DND-41 (cell line): Measurements from ENCODE around the gene NDUFS8.

Experiments used
- ATAC-seq: fragments of 200-7000 bp; cut with Tn5 transposase; 3 replicates; pipeline ENCODE4 v1.9.1; 2021; ENCODE audit warnings: low read depth; ENCODE audit not compliant: insufficient read depth
- DNase-seq: peaks from one replicate; pipeline ENCODE4 v3.0.0-alpha.2; 2020
- H2AFZ ChIP-seq: 2 replicates; pipeline ENCODE4 v1.6.0; 2012; ENCODE audit warnings: low read depth, low read length
- H3K27ac ChIP-seq: 2 replicates; pipeline ENCODE4 v1.5.1; 2012; ENCODE audit warnings: low read length, inconsistent platforms
- H3K27me3 ChIP-seq: fragments of 200-600 bp; sonication (generic); 2 replicates; pipeline ENCODE4 v1.6.0; 2012; ENCODE audit warnings: low read length, mild to moderate bottlenecking, inconsistent platforms; ENCODE audit not compliant: insufficient read depth, poor library complexity
- H3K36me3 ChIP-seq: 2 replicates; pipeline ENCODE4 v1.5.1; 2012; ENCODE audit warnings: low read length, inconsistent platforms; ENCODE audit not compliant: insufficient read depth
- H3K4me1 ChIP-seq: 2 replicates; pipeline ENCODE4 v1.5.1; 2012; ENCODE audit warnings: mild to moderate bottlenecking, low read length; ENCODE audit not compliant: insufficient read depth
- H3K4me2 ChIP-seq: 2 replicates; pipeline ENCODE4 v1.6.0; 2012; ENCODE audit warnings: mild to moderate bottlenecking, moderate library complexity, low read length, inconsistent platforms; ENCODE audit not compliant: insufficient read depth
- H3K4me3 ChIP-seq, 2 experiments: fragments of 200-600 bp in 1 of 2; shearing (Covaris generic) in 1 of 2; 2 replicates each; pipeline ENCODE4 v1.5.1; 2012 to 2016; ENCODE audit warnings: inconsistent platforms in 2 of 2, low read length in 2 of 2, mild to moderate bottlenecking in 2 of 2, low read depth in 1 of 2, moderate library complexity in 1 of 2
- H3K79me2 ChIP-seq: 2 replicates; pipeline ENCODE4 v1.6.0; 2012; ENCODE audit warnings: low read length, inconsistent platforms; ENCODE audit not compliant: insufficient read depth
- H3K9ac ChIP-seq: 2 replicates; pipeline ENCODE4 v1.6.0; 2012; ENCODE audit warnings: low read depth, mild to moderate bottlenecking, inconsistent platforms, low read length, moderate library complexity
- H3K9me3 ChIP-seq: 2 replicates; pipeline ENCODE4 v1.5.1; 2012; ENCODE audit warnings: low read length, moderate library complexity, mild to moderate bottlenecking, inconsistent platforms; ENCODE audit not compliant: insufficient read depth, severe bottlenecking
- H4K20me1 ChIP-seq: 2 replicates; pipeline ENCODE4 v1.6.0; 2012; ENCODE audit warnings: low read length; ENCODE audit not compliant: insufficient read depth
- CTCF ChIP-seq: IDR thresholded peaks from 2 replicates; pipeline ENCODE4 v1.5.1; 2012; ENCODE audit warnings: borderline replicate concordance, low read length, moderate library complexity, mild to moderate bottlenecking; ENCODE audit not compliant: poor library complexity, severe bottlenecking; ENCODE audit errors: extremely low read depth
- EZH2 ChIP-seq: IDR thresholded peaks from 3 replicates; pipeline ENCODE4 v1.6.1; 2012; ENCODE audit warnings: borderline replicate concordance, low read depth, mild to moderate bottlenecking, moderate library complexity, low read length, inconsistent platforms; ENCODE audit not compliant: severe bottlenecking

Gene NDUFS8

GRCh38 chr11:68049509-68050370 is 19.3 kb downstream of the NDUFS8 start:
- ATAC-seq (no peak), DNase-seq (no peak)
- H3K4me1 ChIP-seq = no peaks in the 10 kb centered on the region
- H3K27ac ChIP-seq = no peak overlapping the region
- H3K36me3 ChIP-seq = 0 out of 2 replicates have a peak, but pooled peaks cover 4% of the 10 kb centered on the region
- no peaks in the 10 kb centered on the region for H4K20me1 ChIP-seq
- TF ChIP-seq CTCF (no peak), EZH2 (no peak)
- H3K9me3 ChIP-seq = no peaks in the 10 kb centered on the region
- no peak overlapping the region for H3K4me3 ChIP-seq
- no peak overlapping the region for H2AFZ ChIP-seq
- H3K4me2 ChIP-seq = no peak overlapping the region
- no peaks in the 10 kb centered on the region for H3K27me3 ChIP-seq
- no peak overlapping the region for H3K9ac ChIP-seq
- H3K79me2 ChIP-seq = no peaks in the 10 kb centered on the region

GRCh38 chr11:68050371-68050841 is 19.9 kb downstream of the NDUFS8 start:
- H3K27ac ChIP-seq = no peak overlapping the region
- H2AFZ ChIP-seq = no peak overlapping the region
- ATAC-seq = no peak
- no peak overlapping the region for H3K4me3 ChIP-seq
- no peaks in the 10 kb centered on the region for H3K9me3 ChIP-seq
- DNase-seq = no peak
- H3K36me3 ChIP-seq = 0 out of 2 replicates have a peak, but pooled peaks cover 4% of the 10 kb centered on the region
- no peaks in the 10 kb centered on the region for H3K79me2 ChIP-seq
- H4K20me1 ChIP-seq = no peaks in the 10 kb centered on the region
- H3K4me2 ChIP-seq = no peak overlapping the region
- no peak overlapping the region for H3K9ac ChIP-seq
- no peaks in the 10 kb centered on the region for H3K27me3 ChIP-seq
- H3K4me1 ChIP-seq = no peaks in the 10 kb centered on the region
- TF ChIP-seq CTCF = no peak

GRCh38 chr11:68051191-68052136 is 21.0 kb downstream of the NDUFS8 start:
- no peak for ATAC-seq
- Histone ChIP-seq H4K20me1 (no peaks in the 10 kb centered on the region), H3K4me1 (no peaks in the 10 kb centered on the region), H3K9ac (no peak overlapping the region), H3K27me3 (no peaks in the 10 kb centered on the region), H3K4me3 (no peak overlapping the region), H3K79me2 (no peaks in the 10 kb centered on the region), H3K9me3 (no peaks in the 10 kb centered on the region), H3K4me2 (no peak overlapping the region), H2AFZ (no peak overlapping the region), H3K36me3 (0 out of 2 replicates have a peak, but pooled peaks cover 4% of the 10 kb centered on the region), H3K27ac (no peak overlapping the region)
- TF ChIP-seq EZH2 (no peak), CTCF (no peak)
- DNase-seq = no peak
